SK-N-SH treated with all-trans-retinoic acid at 6 μM for 48 hours (cell line): Measurements from ENCODE around the gene MYO1A.

ENCODE experiments used
- ATAC-seq: fragments of 200-7000 bp; cut with Tn5 transposase; 3 replicates; pipeline ENCODE4 v1.9.1; 2020; ENCODE audit warnings: mild to moderate bottlenecking, moderate library complexity
- ARNTL ChIP-seq: fragments of 450-650 bp; formaldehyde crosslinking; IDR thresholded peaks from 2 replicates; pipeline ENCODE4 v1.5.0; 2020; ENCODE audit warnings: low read depth, mild to moderate bottlenecking, moderate library complexity, borderline replicate concordance
- BACH2 ChIP-seq: fragments of 250-450 bp; sonication (Bioruptor Pico); IDR thresholded peaks from 2 replicates; pipeline ENCODE4 v1.9.0; 2021; ENCODE audit warnings: mild to moderate bottlenecking, borderline replicate concordance
- CSDC2 ChIP-seq: fragments of 250-450 bp; sonication (Bioruptor Pico); IDR thresholded peaks from 2 replicates; pipeline ENCODE4 v1.5.0; 2020; ENCODE audit warnings: mild to moderate bottlenecking, moderate library complexity
- ESRRG ChIP-seq: fragments of 250-450 bp; sonication (Bioruptor Pico); IDR thresholded peaks from 2 replicates; pipeline ENCODE4 v1.6.1; 2021; ENCODE audit warnings: mild to moderate bottlenecking
- GLIS3 ChIP-seq: fragments of 250-450 bp; sonication (Bioruptor Pico); IDR thresholded peaks from 2 replicates; pipeline ENCODE4 v1.5.0; 2020; ENCODE audit warnings: mild to moderate bottlenecking, moderate library complexity
- ISL1 ChIP-seq: fragments of 250-450 bp; sonication (Bioruptor Pico); IDR thresholded peaks from 2 replicates; pipeline ENCODE4 v2.1.2; 2022; ENCODE audit warnings: mild to moderate bottlenecking, moderate library complexity
- OSR1 ChIP-seq: fragments of 250-450 bp; sonication (Bioruptor Pico); IDR thresholded peaks from 2 replicates; pipeline ENCODE4 v1.8.0; 2022; ENCODE audit warnings: moderate library complexity, mild to moderate bottlenecking, inconsistent platforms
- PPARA ChIP-seq: fragments of 250-450 bp; sonication (Bioruptor Pico); IDR thresholded peaks from 2 replicates; pipeline ENCODE4 v1.5.0; 2020; ENCODE audit warnings: mild to moderate bottlenecking, borderline replicate concordance
- RARB ChIP-seq: fragments of 250-450 bp; sonication (Bioruptor Pico); IDR thresholded peaks from 2 replicates; pipeline ENCODE4 v1.8.0; 2021; ENCODE audit warnings: mild to moderate bottlenecking, moderate library complexity
- SNAI2 ChIP-seq: fragments of 250-450 bp; sonication (Bioruptor Pico); IDR thresholded peaks from 2 replicates; pipeline ENCODE4 v1.5.0; 2020; ENCODE audit warnings: mild to moderate bottlenecking, moderate library complexity
- TCF4 ChIP-seq: fragments of 250-450 bp; sonication (Bioruptor Pico); IDR thresholded peaks from 2 replicates; pipeline ENCODE4 v1.8.0; 2021; ENCODE audit warnings: mild to moderate bottlenecking, moderate library complexity, borderline replicate concordance
- TOX ChIP-seq: fragments of 250-450 bp; sonication (Bioruptor Pico); IDR thresholded peaks from 2 replicates; pipeline ENCODE4 v1.8.0; 2021; ENCODE audit warnings: mild to moderate bottlenecking, moderate library complexity, borderline replicate concordance
- ZC3H10 ChIP-seq: fragments of 250-450 bp; sonication (Bioruptor Pico); IDR thresholded peaks from 2 replicates; pipeline ENCODE4 v1.5.1; 2021; ENCODE audit warnings: mild to moderate bottlenecking, moderate library complexity
- ZFP3 ChIP-seq: fragments of 250-450 bp; sonication (Bioruptor Pico); IDR thresholded peaks from 2 replicates; pipeline ENCODE4 v1.5.0; 2020; ENCODE audit warnings: mild to moderate bottlenecking, moderate library complexity
- ZFP30 ChIP-seq: fragments of 450-650 bp; formaldehyde crosslinking; IDR thresholded peaks from 2 replicates; pipeline ENCODE4 v1.5.0; 2022; ENCODE audit warnings: mild to moderate bottlenecking, moderate library complexity
- ZNF565 ChIP-seq: fragments of 450-650 bp; formaldehyde crosslinking; conservative IDR thresholded peaks from 2 replicates; pipeline ENCODE4 v1.5.0; 2020; ENCODE audit warnings: low read depth, mild to moderate bottlenecking, moderate library complexity
- ZNF70 ChIP-seq: fragments of 450-650 bp; formaldehyde crosslinking; IDR thresholded peaks from 2 replicates; pipeline ENCODE4 v1.5.0; 2020; ENCODE audit warnings: mild to moderate bottlenecking, moderate library complexity
- ZNF8 ChIP-seq: fragments of 450-650 bp; formaldehyde crosslinking; IDR thresholded peaks from 2 replicates; pipeline ENCODE4 v1.5.0; 2020; ENCODE audit warnings: mild to moderate bottlenecking, moderate library complexity
- TF ChIP-seq, protein P1 (sequence below): fragments of 250-450 bp; sonication (Bioruptor Pico); IDR thresholded peaks from 2 replicates; pipeline ENCODE4 v1.8.0; 2020; ENCODE audit warnings: mild to moderate bottlenecking, moderate library complexity, borderline replicate concordance
- TF ChIP-seq, protein P2 (sequence below): fragments of 250-450 bp; sonication (Bioruptor Pico); IDR thresholded peaks from 2 replicates; pipeline ENCODE4 v1.5.1; 2020; ENCODE audit warnings: low read depth, mild to moderate bottlenecking, moderate library complexity
- TF ChIP-seq, protein P3 (sequence below): fragments of 250-450 bp; sonication (Bioruptor Pico); IDR thresholded peaks from 2 replicates; pipeline ENCODE4 v1.5.0; 2020; ENCODE audit warnings: mild to moderate bottlenecking, moderate library complexity
- TF ChIP-seq, protein P4 (sequence below): fragments of 250-450 bp; sonication (Bioruptor Pico); IDR thresholded peaks from 2 replicates; pipeline ENCODE4 v1.5.1; 2021; ENCODE audit warnings: mild to moderate bottlenecking, moderate library complexity
- TF ChIP-seq, protein P5 (sequence below): fragments of 250-450 bp; sonication (Bioruptor Pico); IDR thresholded peaks from 2 replicates; pipeline ENCODE4 v1.8.0; 2021; ENCODE audit warnings: low read depth, mild to moderate bottlenecking, moderate library complexity, borderline replicate concordance

Gene MYO1A

DNA sequence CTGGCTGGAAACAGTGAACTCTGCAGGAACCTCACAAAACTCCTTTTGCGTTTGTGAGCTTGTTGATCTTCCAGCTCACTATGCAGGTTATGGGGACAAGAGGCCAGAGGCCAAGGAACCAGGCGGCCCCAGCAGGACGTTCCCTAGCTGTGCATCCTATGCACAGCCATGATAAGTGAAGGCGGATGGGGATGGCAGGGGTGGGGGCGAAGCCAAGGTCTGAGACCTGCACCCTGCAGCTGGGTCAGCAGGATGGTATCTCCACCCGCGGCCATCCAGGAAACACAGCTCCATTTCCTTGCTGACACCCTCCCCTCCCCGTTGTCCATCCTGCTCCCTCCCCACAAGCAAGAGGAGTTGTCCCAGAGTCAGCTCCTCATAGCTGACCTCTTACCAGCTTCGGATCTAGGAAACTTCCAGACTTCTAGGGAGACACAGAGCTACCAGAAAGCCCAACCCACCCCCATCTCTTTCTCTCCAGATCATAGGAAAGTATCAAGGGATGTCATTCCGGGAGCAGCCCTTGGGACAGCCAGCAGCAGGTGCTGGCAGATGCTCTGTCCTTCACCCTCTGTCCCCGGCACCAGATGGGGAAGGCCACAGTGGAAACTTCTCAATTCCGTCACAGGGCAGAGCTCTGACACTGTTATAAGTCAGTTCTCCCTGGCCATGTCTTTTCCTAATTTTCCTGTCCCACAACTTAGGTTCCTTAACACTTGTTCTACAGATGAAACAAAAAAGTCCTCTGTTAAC lies 53.0 kb downstream of the MYO1A start:
- TF ChIP-seq, protein P1, sequence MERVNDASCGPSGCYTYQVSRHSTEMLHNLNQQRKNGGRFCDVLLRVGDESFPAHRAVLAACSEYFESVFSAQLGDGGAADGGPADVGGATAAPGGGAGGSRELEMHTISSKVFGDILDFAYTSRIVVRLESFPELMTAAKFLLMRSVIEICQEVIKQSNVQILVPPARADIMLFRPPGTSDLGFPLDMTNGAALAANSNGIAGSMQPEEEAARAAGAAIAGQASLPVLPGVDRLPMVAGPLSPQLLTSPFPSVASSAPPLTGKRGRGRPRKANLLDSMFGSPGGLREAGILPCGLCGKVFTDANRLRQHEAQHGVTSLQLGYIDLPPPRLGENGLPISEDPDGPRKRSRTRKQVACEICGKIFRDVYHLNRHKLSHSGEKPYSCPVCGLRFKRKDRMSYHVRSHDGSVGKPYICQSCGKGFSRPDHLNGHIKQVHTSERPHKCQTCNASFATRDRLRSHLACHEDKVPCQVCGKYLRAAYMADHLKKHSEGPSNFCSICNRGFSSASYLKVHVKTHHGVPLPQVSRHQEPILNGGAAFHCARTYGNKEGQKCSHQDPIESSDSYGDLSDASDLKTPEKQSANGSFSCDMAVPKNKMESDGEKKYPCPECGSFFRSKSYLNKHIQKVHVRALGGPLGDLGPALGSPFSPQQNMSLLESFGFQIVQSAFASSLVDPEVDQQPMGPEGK (CRISPR knock-in tag): no peak
- TF ChIP-seq TCF4 (CRISPR knock-in tag) (no peak), ARNTL (no peak), ZNF70 (no peak), ZFP30 (CRISPR knock-in tag) (no peak), BACH2 (CRISPR knock-in tag) (no peak), CSDC2 (no peak), GLIS3 (no peak), ZC3H10 (CRISPR knock-in tag) (no peak), ISL1 (CRISPR knock-in tag) (no peak), SNAI2 (CRISPR knock-in tag) (no peak)
- TF ChIP-seq, protein P2, sequence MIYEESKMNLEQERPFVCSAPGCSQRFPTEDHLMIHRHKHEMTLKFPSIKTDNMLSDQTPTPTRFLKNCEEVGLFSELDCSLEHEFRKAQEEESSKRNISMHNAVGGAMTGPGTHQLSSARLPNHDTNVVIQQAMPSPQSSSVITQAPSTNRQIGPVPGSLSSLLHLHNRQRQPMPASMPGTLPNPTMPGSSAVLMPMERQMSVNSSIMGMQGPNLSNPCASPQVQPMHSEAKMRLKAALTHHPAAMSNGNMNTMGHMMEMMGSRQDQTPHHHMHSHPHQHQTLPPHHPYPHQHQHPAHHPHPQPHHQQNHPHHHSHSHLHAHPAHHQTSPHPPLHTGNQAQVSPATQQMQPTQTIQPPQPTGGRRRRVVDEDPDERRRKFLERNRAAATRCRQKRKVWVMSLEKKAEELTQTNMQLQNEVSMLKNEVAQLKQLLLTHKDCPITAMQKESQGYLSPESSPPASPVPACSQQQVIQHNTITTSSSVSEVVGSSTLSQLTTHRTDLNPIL (CRISPR knock-in tag): no peak
- TF ChIP-seq, protein P3, sequence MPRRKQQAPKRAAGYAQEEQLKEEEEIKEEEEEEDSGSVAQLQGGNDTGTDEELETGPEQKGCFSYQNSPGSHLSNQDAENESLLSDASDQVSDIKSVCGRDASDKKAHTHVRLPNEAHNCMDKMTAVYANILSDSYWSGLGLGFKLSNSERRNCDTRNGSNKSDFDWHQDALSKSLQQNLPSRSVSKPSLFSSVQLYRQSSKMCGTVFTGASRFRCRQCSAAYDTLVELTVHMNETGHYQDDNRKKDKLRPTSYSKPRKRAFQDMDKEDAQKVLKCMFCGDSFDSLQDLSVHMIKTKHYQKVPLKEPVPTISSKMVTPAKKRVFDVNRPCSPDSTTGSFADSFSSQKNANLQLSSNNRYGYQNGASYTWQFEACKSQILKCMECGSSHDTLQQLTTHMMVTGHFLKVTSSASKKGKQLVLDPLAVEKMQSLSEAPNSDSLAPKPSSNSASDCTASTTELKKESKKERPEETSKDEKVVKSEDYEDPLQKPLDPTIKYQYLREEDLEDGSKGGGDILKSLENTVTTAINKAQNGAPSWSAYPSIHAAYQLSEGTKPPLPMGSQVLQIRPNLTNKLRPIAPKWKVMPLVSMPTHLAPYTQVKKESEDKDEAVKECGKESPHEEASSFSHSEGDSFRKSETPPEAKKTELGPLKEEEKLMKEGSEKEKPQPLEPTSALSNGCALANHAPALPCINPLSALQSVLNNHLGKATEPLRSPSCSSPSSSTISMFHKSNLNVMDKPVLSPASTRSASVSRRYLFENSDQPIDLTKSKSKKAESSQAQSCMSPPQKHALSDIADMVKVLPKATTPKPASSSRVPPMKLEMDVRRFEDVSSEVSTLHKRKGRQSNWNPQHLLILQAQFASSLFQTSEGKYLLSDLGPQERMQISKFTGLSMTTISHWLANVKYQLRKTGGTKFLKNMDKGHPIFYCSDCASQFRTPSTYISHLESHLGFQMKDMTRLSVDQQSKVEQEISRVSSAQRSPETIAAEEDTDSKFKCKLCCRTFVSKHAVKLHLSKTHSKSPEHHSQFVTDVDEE (CRISPR knock-in tag): no peak
- TF ChIP-seq, protein P4, sequence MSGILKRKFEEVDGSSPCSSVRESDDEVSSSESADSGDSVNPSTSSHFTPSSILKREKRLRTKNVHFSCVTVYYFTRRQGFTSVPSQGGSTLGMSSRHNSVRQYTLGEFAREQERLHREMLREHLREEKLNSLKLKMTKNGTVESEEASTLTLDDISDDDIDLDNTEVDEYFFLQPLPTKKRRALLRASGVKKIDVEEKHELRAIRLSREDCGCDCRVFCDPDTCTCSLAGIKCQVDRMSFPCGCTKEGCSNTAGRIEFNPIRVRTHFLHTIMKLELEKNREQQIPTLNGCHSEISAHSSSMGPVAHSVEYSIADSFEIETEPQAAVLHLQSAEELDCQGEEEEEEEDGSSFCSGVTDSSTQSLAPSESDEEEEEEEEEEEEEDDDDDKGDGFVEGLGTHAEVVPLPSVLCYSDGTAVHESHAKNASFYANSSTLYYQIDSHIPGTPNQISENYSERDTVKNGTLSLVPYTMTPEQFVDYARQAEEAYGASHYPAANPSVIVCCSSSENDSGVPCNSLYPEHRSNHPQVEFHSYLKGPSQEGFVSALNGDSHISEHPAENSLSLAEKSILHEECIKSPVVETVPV (CRISPR knock-in tag): no peak
- no peak for ATAC-seq

DNA sequence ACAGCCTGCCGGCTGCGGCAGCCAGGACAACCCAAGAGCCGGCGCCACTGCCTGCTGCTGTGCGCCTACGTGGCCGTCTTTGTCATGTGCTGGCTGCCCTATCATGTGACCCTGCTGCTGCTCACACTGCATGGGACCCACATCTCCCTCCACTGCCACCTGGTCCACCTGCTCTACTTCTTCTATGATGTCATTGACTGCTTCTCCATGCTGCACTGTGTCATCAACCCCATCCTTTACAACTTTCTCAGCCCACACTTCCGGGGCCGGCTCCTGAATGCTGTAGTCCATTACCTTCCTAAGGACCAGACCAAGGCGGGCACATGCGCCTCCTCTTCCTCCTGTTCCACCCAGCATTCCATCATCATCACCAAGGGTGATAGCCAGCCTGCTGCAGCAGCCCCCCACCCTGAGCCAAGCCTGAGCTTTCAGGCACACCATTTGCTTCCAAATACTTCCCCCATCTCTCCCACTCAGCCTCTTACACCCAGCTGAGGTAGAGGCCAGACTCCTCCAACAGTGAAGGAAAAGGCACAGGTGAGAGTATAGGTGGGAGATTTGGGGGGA lies 53.9 kb downstream of the MYO1A start:
- TF ChIP-seq ZNF8: no peak
- TF ChIP-seq, protein P2 (CRISPR knock-in tag): no peak
- no peak for TF ChIP-seq ZFP3 (CRISPR knock-in tag)
- TF ChIP-seq ZC3H10 (CRISPR knock-in tag): no peak
- TF ChIP-seq CSDC2: no peak
- TF ChIP-seq, protein P3 (CRISPR knock-in tag): no peak
- TF ChIP-seq ZNF565: no peak
- TF ChIP-seq ESRRG (CRISPR knock-in tag): no peak
- TF ChIP-seq TOX (CRISPR knock-in tag): no peak
- TF ChIP-seq, protein P5, sequence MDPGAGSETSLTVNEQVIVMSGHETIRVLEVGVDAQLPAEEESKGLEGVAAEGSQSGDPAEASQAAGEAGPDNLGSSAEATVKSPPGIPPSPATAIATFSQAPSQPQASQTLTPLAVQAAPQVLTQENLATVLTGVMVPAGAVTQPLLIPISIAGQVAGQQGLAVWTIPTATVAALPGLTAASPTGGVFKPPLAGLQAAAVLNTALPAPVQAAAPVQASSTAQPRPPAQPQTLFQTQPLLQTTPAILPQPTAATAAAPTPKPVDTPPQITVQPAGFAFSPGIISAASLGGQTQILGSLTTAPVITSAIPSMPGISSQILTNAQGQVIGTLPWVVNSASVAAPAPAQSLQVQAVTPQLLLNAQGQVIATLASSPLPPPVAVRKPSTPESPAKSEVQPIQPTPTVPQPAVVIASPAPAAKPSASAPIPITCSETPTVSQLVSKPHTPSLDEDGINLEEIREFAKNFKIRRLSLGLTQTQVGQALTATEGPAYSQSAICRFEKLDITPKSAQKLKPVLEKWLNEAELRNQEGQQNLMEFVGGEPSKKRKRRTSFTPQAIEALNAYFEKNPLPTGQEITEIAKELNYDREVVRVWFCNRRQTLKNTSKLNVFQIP (CRISPR knock-in tag): no peak
- no peak for TF ChIP-seq RARB (CRISPR knock-in tag)
- no peak for TF ChIP-seq ZFP30 (CRISPR knock-in tag)
- no peak for TF ChIP-seq TCF4 (CRISPR knock-in tag)
- no peak for TF ChIP-seq ARNTL
- TF ChIP-seq OSR1 (CRISPR knock-in tag): no peak
- TF ChIP-seq, protein P4 (CRISPR knock-in tag): no peak
- TF ChIP-seq ZNF70: no peak
- TF ChIP-seq PPARA (CRISPR knock-in tag): no peak
- TF ChIP-seq, all 23 proteins: peak for 0
- ATAC-seq: no peak
